Stomach (tissue), 9 donors: Measurements from ENCODE around the gene RASA3. TPM values are rescaled to one million over a fixed set of nuclear protein-coding genes. Genes with fewer than 3 reads are reported as not detected.
"Not testable (repeated sequence)": the region's sequence is repeated elsewhere in the genome, so short reads cannot be mapped to it uniquely, and the experiment has no call there.

Source experiments
- DNase-seq, 2 donors: peaks; one replicate each; pipeline versions ENCODE4 v3.0.0 to v3.0.0-alpha.2; 2013 to 2019
- H3K27ac ChIP-seq, 5 donors: fragments of 200-600 bp in 4 of 5; sonication (generic) in 4 of 5; one replicate each; pipeline ENCODE4 v1.5.1; 2013 to 2019; ENCODE audit warnings: mild to moderate bottlenecking in 1 of 5, moderate library complexity in 1 of 5
- H3K27me3 ChIP-seq, 3 donors: fragments of 200-600 bp; sonication (generic); one replicate each; pipeline ENCODE4 v1.5.1; 2017 to 2019; ENCODE audit warnings: mixed run types in 1 of 3
- H3K36me3 ChIP-seq, 4 donors: fragments of 200-600 bp; sonication (generic); 1 replicate in 3 of 4; 2 replicates in 1 of 4; pipeline ENCODE4 v1.5.1; 2016 to 2019
- H3K4me1 ChIP-seq, 4 donors: fragments of 200-600 bp; sonication (generic); one replicate each; pipeline ENCODE4 v1.5.1; 2016 to 2019
- H3K4me3 ChIP-seq, 4 donors: fragments of 200-600 bp; sonication (generic) in 3 of 4; one replicate each; pipeline ENCODE4 v1.5.1; 2016 to 2019; ENCODE audit warnings: mild to moderate bottlenecking in 1 of 4
- H3K9me3 ChIP-seq, 4 donors: fragments of 200-600 bp; sonication (generic); one replicate each; pipeline ENCODE4 v1.5.1; 2016 to 2019
- CTCF ChIP-seq, 7 experiments: fragments of 450-650 bp in 4 of 7; fragments of 200-600 bp in 3 of 7; sonication (generic) in 3 of 7; IDR thresholded peaks; one replicate each; pipeline ENCODE4 v1.5.1; 2016 to 2019; ENCODE audit warnings: antibody characterized with exemption in 7 of 7, control low read depth in 2 of 7, mild to moderate bottlenecking in 1 of 7
- EP300 ChIP-seq: sonication (generic); formaldehyde crosslinking; IDR thresholded peaks from one replicate; pipeline ENCODE4 v1.6.1; 2017; ENCODE audit warnings: antibody characterized with exemption
- POLR2A ChIP-seq, 4 donors: fragments of 450-650 bp; IDR thresholded peaks; one replicate each; pipeline ENCODE4 v1.6.1; 2016; ENCODE audit warnings: antibody characterized with exemption in 4 of 4, control low read depth in 2 of 4, mild to moderate bottlenecking in 1 of 4, moderate library complexity in 1 of 4
- POLR2AphosphoS5 ChIP-seq, 3 donors: sonication (generic); formaldehyde crosslinking; IDR thresholded peaks; one replicate each; pipeline ENCODE4 v1.6.1; 2016; ENCODE audit warnings: antibody characterized with exemption in 3 of 3
- WGBS, 5 donors: extraction: QIAGEN DNeasy Blood & Tissue Kit in 3 of 5; methylation state at CpG; one replicate each; pipeline versions ENCODE4 v1.1.5 to v1.1.7; 2013 to 2018; 5-methylcytosine and 5-hydroxymethylcytosine counted together
- intact Hi-C: fragments of 100-400 bp; cut with DNase I; formaldehyde crosslinking; loops from one replicate; pipeline ENCODE4 v1.15.1; 2023; ENCODE audit warnings: low total_unique reads
- polyA plus RNA-seq, 3 donors: library from polyadenylated mRNA; stranded (reverse); fragments of 200-250 nt; gene quantifications; one replicate each; pipeline ENCODE4 v1.2.3, GENCODE V29; 2013
- total RNA-seq, 5 donors: library from RNA; depleted of rRNA; stranded (reverse); fragments of >200 nt; gene quantifications; one replicate each; pipeline versions ENCODE4 v1.1.0 to v1.2.3, GENCODE V29; 2014 to 2016
- donor health status: healthy with polysubstance abuse.
- donor health status: Bipolar disorder and iron deficiency.
- donor health status: healthy.

The RASA3 gene
- total and polyA plus RNA-seq, 8 donors, result 3.7 to 22.3 (median 7.9) TPM

- H3K27me3 ChIP-seq, result peaks cover 0 to under 1% (median 0%) of the 10 kb centered on the region in 3 donors
- no peak overlapping the region for H3K27ac ChIP-seq
- H3K9me3 ChIP-seq, result no peaks in the 10 kb centered on the region
- H3K4me1 ChIP-seq, result peaks cover 0 to 22% (median 18%) of the 10 kb centered on the region in 4 donors
- no peak overlapping the region for H3K4me3 ChIP-seq
- intact Hi-C loops, result no loop called here
- no peak for TF ChIP-seq POLR2A (IDR thresholded peaks at IDR 0.05)
- TF ChIP-seq POLR2AphosphoS5 (IDR thresholded peaks at IDR 0.05), result no peak
- TF ChIP-seq EP300, result no peak
- TF ChIP-seq CTCF (IDR thresholded peaks at IDR 0.05), result no peak
- DNase-seq, result no peak
- 89 to 92% (median 91%) methylated on average over 7 of the region's 7 CpGs for WGBS, 5 donors
- H3K36me3 ChIP-seq, result no peaks in the 10 kb centered on the region
These were observed 4.2 kb upstream of the RASA3 start for GRCh38 chr13:114136576-114136975.

- Histone ChIP-seq H3K4me1 (peaks cover 8 to 30% (median 26%) of the 10 kb centered on the region in 4 donors), H3K9me3 (no peaks in the 10 kb centered on the region), H3K27ac (no peak overlapping the region), H3K36me3 (no peaks in the 10 kb centered on the region), H3K4me3 (no peak overlapping the region), H3K27me3 (peaks cover 0 to 9% (median 0%) of the 10 kb centered on the region in 3 donors)
- DNase-seq, result no peak
- intact Hi-C loops, result no loop called here
- WGBS, 5 donors, result 88 to 92% (median 89%) methylated on average over 15 of the region's 15 CpGs
- TF ChIP-seq CTCF (IDR thresholded peaks at IDR 0.05) (no peak), EP300 (no peak), POLR2A (IDR thresholded peaks at IDR 0.05) (no peak), POLR2AphosphoS5 (IDR thresholded peaks at IDR 0.05) (no peak)
These were observed 3.3 kb upstream of the RASA3 start for GRCh38 chr13:114135731-114136171.

- WGBS, 5 donors, result 45 to 60% (median 53%) methylated on average over 12 of the region's 12 CpGs
- intact Hi-C loops, result no loop called here
- H3K4me3 ChIP-seq, result no peak overlapping the region
- peaks cover 15 to 34% (median 30%) of the 10 kb centered on the region in 4 donors for H3K4me1 ChIP-seq
- no peaks in the 10 kb centered on the region for H3K36me3 ChIP-seq
- H3K9me3 ChIP-seq, result no peaks in the 10 kb centered on the region
- H3K27ac ChIP-seq, result peak overlapping the region in 2 of 5 donors; percentile 25 to 53
- no peak for DNase-seq
- H3K27me3 ChIP-seq, result peaks cover 0 to 12% (median 0%) of the 10 kb centered on the region in 3 donors
- TF ChIP-seq POLR2AphosphoS5 (IDR thresholded peaks at IDR 0.05) (no peak), POLR2A (IDR thresholded peaks at IDR 0.05) (no peak), EP300 (no peak), CTCF (IDR thresholded peaks at IDR 0.05) (no peak)
These were observed 2.7 kb upstream of the RASA3 start for GRCh38 chr13:114134944-114135610.

- Histone ChIP-seq H3K4me1 (peaks cover 22 to 42% (median 36%) of the 10 kb centered on the region in 4 donors), H3K4me3 (no peak overlapping the region), H3K9me3 (no peaks in the 10 kb centered on the region), H3K27me3 (peaks cover 0 to 12% (median 0%) of the 10 kb centered on the region in 3 donors), H3K36me3 (no peaks in the 10 kb centered on the region), H3K27ac (peak overlapping the region in 3 of 5 donors; percentile 25 to 53 (median 38))
- TF ChIP-seq CTCF (IDR thresholded peaks at IDR 0.05), result no peak
- no peak for TF ChIP-seq EP300
- TF ChIP-seq POLR2AphosphoS5 (IDR thresholded peaks at IDR 0.05), result no peak
- TF ChIP-seq POLR2A (IDR thresholded peaks at IDR 0.05), result no peak
- 32 to 53% (median 41%) methylated on average over 18 to 21 of the region's 21 CpGs for WGBS, 5 donors
- DNase-seq, result no peak
- intact Hi-C loops, result no loop called here
These were observed 1.9 kb upstream of the RASA3 start for GRCh38 chr13:114134111-114134943.

- DNase-seq, H3K27ac ChIP-seq, H3K36me3 ChIP-seq, intact Hi-C loops, H3K4me3 ChIP-seq, H3K9me3 ChIP-seq: not testable (repeated sequence)
- H3K4me1 ChIP-seq, result peaks cover 26 to 50% (median 43%) of the 10 kb centered on the region in 4 donors
- WGBS, 5 donors, result 56 to 84% (median 66%) methylated on average over 1 to 7 of the region's 7 CpGs
- H3K27me3 ChIP-seq, result peaks cover 0 to 12% (median 0%) of the 10 kb centered on the region in 3 donors
These were observed 1.1 kb upstream of the RASA3 start for GRCh38 chr13:114133552-114133951.

GRCh38 chr13:114133126-114133525, 703 bp upstream of the RASA3 start:
- intact Hi-C loops, H3K36me3 ChIP-seq, DNase-seq, H3K9me3 ChIP-seq: not testable (repeated sequence)
- WGBS, 5 donors, result 23 to 50% (median 48%) methylated on average over 2 to 8 of the region's 9 CpGs; no CpG with 5 or more reads in 2 of the 5 donors
- H3K4me1 ChIP-seq, result peaks cover 31 to 54% (median 47%) of the 10 kb centered on the region in 4 donors
- H3K27me3 ChIP-seq, result peaks cover 0 to 12% (median 0%) of the 10 kb centered on the region in 3 donors
- peak overlapping the region in 2 of 5 donors; percentile 39 to 86 for H3K27ac ChIP-seq
- H3K4me3 ChIP-seq, result peak overlapping the region in 1 of 4 donors; percentile 91
